ENCODE measurements around the gene NPHP4. TPM values are rescaled to one million over a fixed set of nuclear protein-coding genes. Genes with fewer than 3 reads are reported as not detected.

Gene NPHP4
- total RNA-seq, 2 experiments from 2014 or later: 13.4 to 24.2 TPM

DNA sequence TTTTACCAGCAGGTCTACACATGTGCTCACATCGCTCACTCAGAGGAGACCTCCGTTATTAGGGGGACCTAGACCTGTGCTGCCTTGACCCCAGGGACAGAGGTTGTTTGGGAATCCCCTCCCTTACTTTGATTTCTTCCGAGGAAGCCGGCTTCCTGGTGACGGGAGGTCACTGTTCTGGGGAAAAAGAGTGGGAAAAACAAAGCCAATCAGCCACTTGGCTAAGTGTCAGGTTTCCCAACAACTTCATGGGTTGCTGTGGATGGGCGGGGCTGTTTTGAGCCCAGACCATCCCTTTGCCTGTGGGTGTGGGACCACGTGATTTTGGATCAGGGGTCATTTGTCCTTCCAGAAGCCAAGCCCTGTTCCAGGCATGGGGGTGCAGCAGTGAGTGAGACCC lies 46.4 kb upstream of the NPHP4 start:
- CTCF ChIA-PET (ENCODE audit: unreplicated experiment): no interaction called here
- no peak for DNase-seq (ENCODE audit: low spot score)
- Histone ChIP-seq H3K79me2 (ENCODE audit: insufficient read depth, low read depth, low read length) (peaks cover 5% of the 10 kb centered on the region; the same call in 1 of the 2 replicates), H3K27ac (ENCODE audit: low read depth, low read length, poor library complexity, severe bottlenecking) (no peak overlapping the region), H2AFZ (ENCODE audit: low read length) (no peak overlapping the region), H3K4me1 (ENCODE audit: insufficient read depth, low read length, poor library complexity, severe bottlenecking) (peaks cover 7% of the 10 kb centered on the region), H3K4me3 (ENCODE audit: low read depth, low read length, poor library complexity, severe bottlenecking) (no peak overlapping the region), H4K20me1 (ENCODE audit: insufficient read depth, low read length) (no peaks in the 10 kb centered on the region; the same call in 1 of the 2 replicates), H3K4me2 (ENCODE audit: low read length) (no peak overlapping the region), H3K9me2 (ENCODE audit: insufficient read depth, low read length) (no peaks in the 10 kb centered on the region), H3K9me3 (ENCODE audit: low read length) (no peaks in the 10 kb centered on the region), H3K36me3 (ENCODE audit: insufficient read depth, low read length) (peaks cover 38% of the 10 kb centered on the region; the same call in 1 of the 2 replicates)
- TF ChIP-seq EZH2phosphoT487 (IDR thresholded peaks at IDR 0.05; ENCODE audit: borderline replicate concordance, low read depth, low read length): no peak
- TF ChIP-seq CTCF (conservative IDR thresholded peaks at IDR 0.05; ENCODE audit: low read length): no peak
- intact Hi-C loops (cut with micrococcal nuclease; ENCODE audit: unreplicated experiment): no loop called here
- BruUV-seq (replicated peaks): no TSS peak
- POLR2A ChIA-PET: no interaction called here

DNA sequence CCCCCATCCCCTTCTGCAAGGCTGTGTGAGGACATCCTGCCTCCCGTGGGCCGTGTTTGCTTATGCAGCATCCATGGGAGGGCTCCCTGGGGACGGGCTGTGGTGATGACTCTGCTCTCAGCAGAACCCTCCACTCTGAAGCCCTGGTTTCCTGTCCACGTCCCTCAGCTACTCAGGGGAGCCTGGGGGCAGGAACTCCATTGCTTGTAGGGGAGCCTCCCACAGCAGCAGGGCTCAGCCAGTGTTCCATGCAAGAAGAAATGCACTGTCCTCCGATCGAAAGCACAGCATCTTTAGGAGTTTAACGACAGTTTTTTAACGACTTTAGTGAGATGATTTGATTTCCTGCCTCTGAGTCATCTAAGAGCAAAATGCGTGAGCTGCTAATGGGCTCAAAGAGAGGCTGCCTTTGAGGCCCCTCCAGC lies 45.1 kb upstream of the NPHP4 start:
- DNase-seq (ENCODE audit: low spot score): peak; percentile 47
- no peak overlapping the region for H3K27ac ChIP-seq (ENCODE audit: low read depth, low read length, poor library complexity, severe bottlenecking)
- no peaks in the 10 kb centered on the region for H3K9me2 ChIP-seq (ENCODE audit: insufficient read depth, low read length)
- CTCF ChIA-PET (ENCODE audit: unreplicated experiment): no interaction called here
- H2AFZ ChIP-seq (ENCODE audit: low read length): no peak overlapping the region
- no TSS peak for BruUV-seq (replicated peaks)
- H3K4me2 ChIP-seq (ENCODE audit: low read length): no peak overlapping the region; the same call in 1 of the 2 replicates
- H3K4me3 ChIP-seq (ENCODE audit: low read depth, low read length, poor library complexity, severe bottlenecking): no peak overlapping the region
- POLR2A ChIA-PET: no interaction called here
- H3K36me3 ChIP-seq (ENCODE audit: insufficient read depth, low read length): peaks cover 35% of the 10 kb centered on the region; the same call in 1 of the 2 replicates
- no peaks in the 10 kb centered on the region for H3K9me3 ChIP-seq (ENCODE audit: low read length)
- peaks cover 7% of the 10 kb centered on the region; the same call in 1 of the 2 replicates for H3K79me2 ChIP-seq (ENCODE audit: insufficient read depth, low read depth, low read length)
- no peaks in the 10 kb centered on the region; the same call in 1 of the 2 replicates for H4K20me1 ChIP-seq (ENCODE audit: insufficient read depth, low read length)
- peaks cover 7% of the 10 kb centered on the region for H3K4me1 ChIP-seq (ENCODE audit: insufficient read depth, low read length, poor library complexity, severe bottlenecking)
- TF ChIP-seq CTCF (conservative IDR thresholded peaks at IDR 0.05; ENCODE audit: low read length): no peak
- no peak for TF ChIP-seq EZH2phosphoT487 (IDR thresholded peaks at IDR 0.05; ENCODE audit: borderline replicate concordance, low read depth, low read length)
- intact Hi-C loops (cut with micrococcal nuclease; ENCODE audit: unreplicated experiment): no loop called here

- POLR2A ChIA-PET: no interaction called here
- intact Hi-C loops (cut with micrococcal nuclease; ENCODE audit: unreplicated experiment): no loop called here
- H3K79me2 ChIP-seq (ENCODE audit: insufficient read depth, low read depth, low read length): peaks cover 13% of the 10 kb centered on the region
- peaks cover 22% of the 10 kb centered on the region; the same call in 1 of the 2 replicates for H3K36me3 ChIP-seq (ENCODE audit: insufficient read depth, low read length)
- no peak for TF ChIP-seq CTCF (conservative IDR thresholded peaks at IDR 0.05; ENCODE audit: low read length)
- no peak for TF ChIP-seq EZH2phosphoT487 (IDR thresholded peaks at IDR 0.05; ENCODE audit: borderline replicate concordance, low read depth, low read length)
- H3K4me3 ChIP-seq (ENCODE audit: low read depth, low read length, poor library complexity, severe bottlenecking): no peak overlapping the region
- no peak for DNase-seq (ENCODE audit: low spot score)
- no peak overlapping the region for H2AFZ ChIP-seq (ENCODE audit: low read length)
- H3K9me3 ChIP-seq (ENCODE audit: low read length): no peaks in the 10 kb centered on the region
- H3K4me2 ChIP-seq (ENCODE audit: low read length): no peak overlapping the region
- CTCF ChIA-PET (ENCODE audit: unreplicated experiment): no interaction called here
- no peak overlapping the region for H3K27ac ChIP-seq (ENCODE audit: low read depth, low read length, poor library complexity, severe bottlenecking)
- no peaks in the 10 kb centered on the region; the same call in 1 of the 2 replicates for H4K20me1 ChIP-seq (ENCODE audit: insufficient read depth, low read length)
- peaks cover 10% of the 10 kb centered on the region for H3K4me1 ChIP-seq (ENCODE audit: insufficient read depth, low read length, poor library complexity, severe bottlenecking)
- H3K9me2 ChIP-seq (ENCODE audit: insufficient read depth, low read length): no peaks in the 10 kb centered on the region
- no TSS peak for BruUV-seq (replicated peaks)
These were observed 43.5 kb upstream of the NPHP4 start for GRCh38 chr1:6035719-6036118.
